Measurements from ENCODE around the gene BMPR1A.

DNA sequence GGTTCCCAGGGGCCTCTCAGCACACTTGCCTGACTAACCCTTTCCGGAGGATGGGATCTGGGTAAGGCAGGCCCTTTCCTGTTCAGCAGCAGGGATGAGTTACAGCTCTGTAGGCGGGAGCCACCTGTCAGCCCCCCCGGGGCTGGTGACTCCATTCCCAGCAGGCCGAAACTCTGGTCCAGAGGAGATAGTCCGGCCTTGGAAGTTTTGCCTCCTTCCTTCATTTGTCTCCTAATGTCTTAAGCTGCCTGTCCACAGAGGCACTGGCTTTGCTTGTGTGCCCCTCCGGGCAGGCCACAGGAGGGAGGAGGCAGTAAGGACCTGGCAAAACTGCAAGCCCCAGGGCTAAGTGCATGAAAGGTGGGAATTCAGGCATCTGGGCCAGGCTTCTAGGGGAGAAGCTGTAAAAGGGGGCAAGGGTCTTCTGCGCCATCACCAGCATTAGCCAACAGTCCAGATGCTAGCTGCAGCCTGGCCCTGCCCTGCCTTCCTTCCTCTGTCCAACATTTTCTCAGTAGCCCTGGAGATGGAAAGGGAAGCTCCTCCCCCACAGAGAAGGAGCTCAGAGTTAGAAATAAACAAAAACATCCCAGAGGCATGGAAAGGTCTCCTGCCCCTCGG is 213.1 kb downstream of the BMPR1A start:
- TF ChIP-seq, protein P1, sequence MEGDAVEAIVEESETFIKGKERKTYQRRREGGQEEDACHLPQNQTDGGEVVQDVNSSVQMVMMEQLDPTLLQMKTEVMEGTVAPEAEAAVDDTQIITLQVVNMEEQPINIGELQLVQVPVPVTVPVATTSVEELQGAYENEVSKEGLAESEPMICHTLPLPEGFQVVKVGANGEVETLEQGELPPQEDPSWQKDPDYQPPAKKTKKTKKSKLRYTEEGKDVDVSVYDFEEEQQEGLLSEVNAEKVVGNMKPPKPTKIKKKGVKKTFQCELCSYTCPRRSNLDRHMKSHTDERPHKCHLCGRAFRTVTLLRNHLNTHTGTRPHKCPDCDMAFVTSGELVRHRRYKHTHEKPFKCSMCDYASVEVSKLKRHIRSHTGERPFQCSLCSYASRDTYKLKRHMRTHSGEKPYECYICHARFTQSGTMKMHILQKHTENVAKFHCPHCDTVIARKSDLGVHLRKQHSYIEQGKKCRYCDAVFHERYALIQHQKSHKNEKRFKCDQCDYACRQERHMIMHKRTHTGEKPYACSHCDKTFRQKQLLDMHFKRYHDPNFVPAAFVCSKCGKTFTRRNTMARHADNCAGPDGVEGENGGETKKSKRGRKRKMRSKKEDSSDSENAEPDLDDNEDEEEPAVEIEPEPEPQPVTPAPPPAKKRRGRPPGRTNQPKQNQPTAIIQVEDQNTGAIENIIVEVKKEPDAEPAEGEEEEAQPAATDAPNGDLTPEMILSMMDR (IDR thresholded peaks at IDR 0.05) = no peak
- TF ChIP-seq POLR2A (IDR thresholded peaks at IDR 0.05) = no peak

Measured in body of pancreas (tissue), 4 donors.